GM12878 (cell line): ENCODE data around the gene TGFB3. TPM values are rescaled to one million over a fixed set of nuclear protein-coding genes. Genes with fewer than 3 reads are reported as not detected.

Experiments
- ATAC-seq: fragments of 200-7000 bp; cut with Tn5 transposase; 3 replicates; pipeline ENCODE4 v1.9.1; 2020; ENCODE audit warnings: mild to moderate bottlenecking, moderate library complexity
- BruUV-seq: library from RNA; stranded (reverse); fragments of 400-500 nt; replicated peaks from 2 replicates; lab custom pipeline; 2021; lab: Mats Ljungman, UMichigan
- CTCF ChIA-PET: fragments of 300-600 bp; sonication (Branson Sonifier 250); formaldehyde crosslinking; extraction: SDS; loops from one replicate; lab custom pipeline; 2021; ENCODE audit warnings: inconsistent platforms; lab: Yijun Ruan, JAX
- POLR2A ChIA-PET: fragments of 350-600 bp; formaldehyde crosslinking; extraction: SDS; loops from one replicate; lab custom pipeline; 2021; ENCODE audit warnings: inconsistent platforms; lab: Charles Lee
- RAD21 ChIA-PET: fragments of 300-600 bp; sonication (Branson Sonifier 250); formaldehyde crosslinking; loops from one replicate; lab custom pipeline; 2023; ENCODE audit warnings: antibody characterized with exemption; ENCODE audit not compliant: unreplicated experiment; lab: Charles Lee
- SMC1A ChIA-PET: fragments of 300-600 bp; sonication (Branson Sonifier 250); formaldehyde crosslinking; loops from one replicate; lab custom pipeline; 2023; ENCODE audit not compliant: unreplicated experiment, uncharacterized antibody; lab: Charles Lee
- DNase-seq: peaks from one replicate; pipeline ENCODE4 v3.0.0-alpha.2; 2011; ENCODE audit warnings: low read depth, low spot score
- FAIRE-seq: peaks from 3 replicates; lab custom pipeline; 2011; peaks lifted over from hg19 to GRCh38; lab: Jason Lieb, UNC
- H2AFZ ChIP-seq: 2 replicates; pipeline ENCODE4 v1.6.0; 2011; ENCODE audit warnings: low read depth, low read length, control low read depth; ENCODE audit not compliant: control insufficient read depth
- H3K27ac ChIP-seq: 2 replicates; pipeline ENCODE4 v1.5.1; 2011; ENCODE audit warnings: control low read depth; ENCODE audit not compliant: control insufficient read depth, insufficient read depth
- H3K27me3 ChIP-seq, 2 experiments: replicated peaks in 1 of 2; 2 replicates each; pipeline versions ENCODE4 v1.6.0 to v1.6.1; 2011; ENCODE audit warnings: low read length in 1 of 2; ENCODE audit not compliant: control insufficient read depth in 2 of 2, insufficient read depth in 2 of 2
- H3K36me3 ChIP-seq, 2 experiments: 2 replicates each; pipeline ENCODE4 v1.5.1; 2011; ENCODE audit warnings: low read length in 1 of 2; ENCODE audit not compliant: control insufficient read depth in 2 of 2, insufficient read depth in 2 of 2
- H3K4me1 ChIP-seq: 2 replicates; pipeline ENCODE4 v1.6.1; 2011; ENCODE audit warnings: mild to moderate bottlenecking, low read length, moderate library complexity, mixed read lengths; ENCODE audit not compliant: control insufficient read depth, insufficient read depth
- H3K4me2 ChIP-seq: 2 replicates; pipeline ENCODE4 v1.6.0; 2011; ENCODE audit warnings: control low read depth; ENCODE audit not compliant: control insufficient read depth, insufficient read depth
- H3K4me3 ChIP-seq: fragments of 200-600 bp; sonication (generic); 2 replicates; pipeline ENCODE4 v1.5.1; 2016
- H3K79me2 ChIP-seq: 2 replicates; pipeline ENCODE4 v1.6.0; 2011; ENCODE audit warnings: low read length; ENCODE audit not compliant: control insufficient read depth, insufficient read depth
- H3K9ac ChIP-seq: 2 replicates; pipeline ENCODE4 v1.8.0; 2011; ENCODE audit warnings: low read length, control low read depth, mixed read lengths; ENCODE audit not compliant: control insufficient read depth, insufficient read depth
- H3K9me3 ChIP-seq: replicated peaks from 3 replicates; pipeline ENCODE4 v1.5.1; 2011; ENCODE audit warnings: mild to moderate bottlenecking, low read length; ENCODE audit not compliant: control insufficient read depth, insufficient read depth
- H4K20me1 ChIP-seq: 2 replicates; pipeline ENCODE4 v1.6.0; 2011; ENCODE audit not compliant: control insufficient read depth, insufficient read depth
- IRF4 ChIP-seq: IDR thresholded peaks from 2 replicates; pipeline ENCODE4 v1.6.1; 2011; ENCODE audit warnings: low read depth, low read length
- MYB ChIP-seq: fragments of 150-350 bp; IDR thresholded peaks from 2 replicates; pipeline ENCODE4 v1.6.1; 2014; ENCODE audit warnings: mild to moderate bottlenecking, low read depth, low read length, borderline replicate concordance
- POLR2A ChIP-seq: IDR thresholded peaks from 2 replicates; pipeline ENCODE4 v1.6.1; 2011; ENCODE audit warnings: low read depth, mild to moderate bottlenecking, low read length
- SP1 ChIP-seq: IDR thresholded peaks from one replicate; pipeline ENCODE4 v1.6.1; 2011; ENCODE audit warnings: low read depth, low read length
- SPI1 ChIP-seq: IDR thresholded peaks from 2 replicates; pipeline ENCODE4 v1.6.1; 2011; ENCODE audit warnings: low read depth, mild to moderate bottlenecking, low read length, moderate library complexity, borderline replicate concordance; ENCODE audit not compliant: insufficient read depth
- ZBED1 ChIP-seq: IDR thresholded peaks from 2 replicates; pipeline ENCODE4 v1.6.1; 2016; ENCODE audit warnings: borderline replicate concordance
- WGBS: methylation state at CpG from one replicate; pipeline ENCODE4 v1.1.6; 2016; ENCODE audit warnings: low lambda C conversion rate; ENCODE audit not compliant: insufficient replicate concordance, insufficient coverage; ENCODE audit errors: missing lambda C conversion rate; 5-methylcytosine and 5-hydroxymethylcytosine counted together
- in situ Hi-C: fragments of 300-500 bp; cut with MboI; formaldehyde crosslinking; loops from 9 replicates; pipeline ENCODE4 v1.14.3; 2018; ENCODE audit warnings: mixed read lengths
- intact Hi-C: fragments of 100-400 bp; cut with micrococcal nuclease; formaldehyde crosslinking; loops from one replicate; pipeline ENCODE4 v1.14.2; 2022; ENCODE audit not compliant: unreplicated experiment
- polyA plus RNA-seq, 11 experiments: library from polyadenylated mRNA; depleted of rRNA in 4 of 11; unstranded in 6 of 11; stranded (reverse) in 5 of 11; fragments of >200 nt; fragmentation: Nextera tagmentation in 4 of 11; fragmentation: Illumina TruSeq in 1 of 11; extraction: Ambion mirVana in 4 of 11; extraction: Trizol in 1 of 11; gene quantifications; 1 replicate in 1 of 11; 2 replicates in 10 of 11; pipeline versions ENCODE4 v1.2.1 to v1.2.3, GENCODE V29; 2011 to 2016; ENCODE audit warnings: inconsistent platforms in 2 of 11, missing spikeins in 2 of 11, low read depth in 1 of 11
- total RNA-seq, 4 experiments: library from RNA; depleted of rRNA in 3 of 4; stranded (reverse); fragments of >200 nt in 3 of 4; fragmentation: Illumina TruSeq in 1 of 4; extraction: Trizol in 1 of 4; gene quantifications; 2 replicates each; pipeline versions ENCODE4 v1.2.1 to v1.2.3, GENCODE V29; 2013 to 2021
- TF ChIP-seq, protein P1 (sequence below): IDR thresholded peaks from 2 replicates; pipeline ENCODE4 v1.6.1; 2011; ENCODE audit warnings: mild to moderate bottlenecking, low read depth, low read length, moderate library complexity; ENCODE audit not compliant: insufficient replicate concordance
- TF ChIP-seq, protein P2 (sequence below): IDR thresholded peaks from 2 replicates; pipeline ENCODE4 v1.6.1; 2011; ENCODE audit warnings: borderline replicate concordance, low read depth, mild to moderate bottlenecking, moderate library complexity, mixed read lengths, low read length; ENCODE audit not compliant: insufficient read depth; ENCODE audit errors: extremely low read length
- TF ChIP-seq, protein P3 (sequence below): fragments of 450-650 bp; IDR thresholded peaks from 2 replicates; pipeline ENCODE4 v1.6.1; 2018; ENCODE audit warnings: mild to moderate bottlenecking, low read depth, moderate library complexity; ENCODE audit not compliant: partially characterized antibody
- TF ChIP-seq, protein P4 (sequence below): fragments of 450-650 bp; IDR thresholded peaks from 2 replicates; pipeline ENCODE4 v1.6.1; 2017; ENCODE audit warnings: antibody characterized with exemption, mild to moderate bottlenecking, moderate library complexity

Gene TGFB3
- total and polyA plus RNA-seq, 10 of the 15 experiments (the other 5 are each of a cell fraction or from before 2014, with no cell fraction given): 0.27 to 2.6 (median 0.82) TPM

DNA sequence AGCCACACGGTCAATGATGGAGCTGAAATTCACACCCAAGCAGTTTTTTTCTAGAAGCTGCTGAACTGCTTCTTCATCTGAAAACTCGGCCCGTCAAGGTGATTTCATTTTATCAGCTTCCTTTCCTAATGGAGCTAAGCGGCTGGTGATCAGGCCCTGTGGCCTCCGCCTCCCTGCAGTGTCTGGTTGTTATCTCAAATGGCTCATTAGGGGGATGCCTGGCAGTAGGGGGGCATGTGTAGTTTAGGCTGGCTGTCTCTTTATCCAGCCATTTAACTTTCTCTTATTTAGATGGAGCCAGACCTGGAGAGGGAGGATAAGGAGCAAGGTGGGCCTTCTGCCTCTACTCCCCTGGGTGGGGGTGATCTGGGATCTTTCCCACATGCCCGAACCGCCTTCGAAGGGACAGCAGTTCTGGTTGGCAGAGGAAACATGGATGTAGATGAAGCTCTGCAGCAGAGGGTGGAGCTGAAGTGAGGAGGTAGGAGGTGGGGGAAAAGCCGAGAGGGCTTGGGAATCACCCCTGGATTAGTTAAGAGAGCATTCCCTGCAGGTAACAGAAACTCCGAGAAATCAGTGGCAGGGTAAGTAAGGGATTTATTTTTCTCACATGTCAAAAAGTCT, 64.4 kb downstream of the TGFB3 start (continued):
- no peak for TF ChIP-seq SPI1
- TF ChIP-seq, protein P1, sequence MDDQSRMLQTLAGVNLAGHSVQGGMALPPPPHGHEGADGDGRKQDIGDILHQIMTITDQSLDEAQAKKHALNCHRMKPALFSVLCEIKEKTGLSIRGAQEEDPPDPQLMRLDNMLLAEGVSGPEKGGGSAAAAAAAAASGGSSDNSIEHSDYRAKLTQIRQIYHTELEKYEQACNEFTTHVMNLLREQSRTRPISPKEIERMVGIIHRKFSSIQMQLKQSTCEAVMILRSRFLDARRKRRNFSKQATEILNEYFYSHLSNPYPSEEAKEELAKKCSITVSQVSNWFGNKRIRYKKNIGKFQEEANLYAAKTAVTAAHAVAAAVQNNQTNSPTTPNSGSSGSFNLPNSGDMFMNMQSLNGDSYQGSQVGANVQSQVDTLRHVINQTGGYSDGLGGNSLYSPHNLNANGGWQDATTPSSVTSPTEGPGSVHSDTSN: no peak
- TF ChIP-seq, protein P2, sequence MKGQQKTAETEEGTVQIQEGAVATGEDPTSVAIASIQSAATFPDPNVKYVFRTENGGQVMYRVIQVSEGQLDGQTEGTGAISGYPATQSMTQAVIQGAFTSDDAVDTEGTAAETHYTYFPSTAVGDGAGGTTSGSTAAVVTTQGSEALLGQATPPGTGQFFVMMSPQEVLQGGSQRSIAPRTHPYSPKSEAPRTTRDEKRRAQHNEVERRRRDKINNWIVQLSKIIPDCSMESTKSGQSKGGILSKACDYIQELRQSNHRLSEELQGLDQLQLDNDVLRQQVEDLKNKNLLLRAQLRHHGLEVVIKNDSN: no peak
- TF ChIP-seq IRF4: no peak
- TF ChIP-seq SP1: no peak
- no peak for TF ChIP-seq POLR2A
- no peak for TF ChIP-seq ZBED1
- TF ChIP-seq MYB: no peak

DNA sequence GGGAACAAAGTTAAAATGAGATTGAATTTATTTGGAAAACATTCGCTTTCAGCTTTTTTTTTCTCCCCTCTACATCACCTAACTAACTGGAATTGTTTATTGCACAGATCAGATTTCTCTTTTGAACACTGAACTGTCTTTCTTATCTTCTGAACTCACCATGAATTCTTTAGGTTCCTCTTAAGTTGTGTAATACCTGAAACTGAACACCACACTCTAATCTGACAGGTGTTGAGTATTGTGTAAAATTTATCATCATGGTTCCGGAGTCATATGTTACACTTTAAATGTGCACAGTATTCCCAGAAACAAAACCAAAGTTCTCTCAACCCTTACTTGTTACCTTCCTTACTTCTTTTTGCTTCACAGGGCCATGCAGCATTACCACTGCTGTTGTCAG, 66.8 kb downstream of the TGFB3 start:
- no peaks in the 10 kb centered on the region; a peak in 1 of 4 replicates for H3K36me3 ChIP-seq
- BruUV-seq: no TSS peak
- 97% methylated on average over 2 of the region's 2 CpGs for WGBS
- intact Hi-C loops (no loop called here), in situ Hi-C loops (no loop called here)
- no peak for ATAC-seq
- RAD21 ChIA-PET: no interaction called here
- TF ChIP-seq, protein P3, sequence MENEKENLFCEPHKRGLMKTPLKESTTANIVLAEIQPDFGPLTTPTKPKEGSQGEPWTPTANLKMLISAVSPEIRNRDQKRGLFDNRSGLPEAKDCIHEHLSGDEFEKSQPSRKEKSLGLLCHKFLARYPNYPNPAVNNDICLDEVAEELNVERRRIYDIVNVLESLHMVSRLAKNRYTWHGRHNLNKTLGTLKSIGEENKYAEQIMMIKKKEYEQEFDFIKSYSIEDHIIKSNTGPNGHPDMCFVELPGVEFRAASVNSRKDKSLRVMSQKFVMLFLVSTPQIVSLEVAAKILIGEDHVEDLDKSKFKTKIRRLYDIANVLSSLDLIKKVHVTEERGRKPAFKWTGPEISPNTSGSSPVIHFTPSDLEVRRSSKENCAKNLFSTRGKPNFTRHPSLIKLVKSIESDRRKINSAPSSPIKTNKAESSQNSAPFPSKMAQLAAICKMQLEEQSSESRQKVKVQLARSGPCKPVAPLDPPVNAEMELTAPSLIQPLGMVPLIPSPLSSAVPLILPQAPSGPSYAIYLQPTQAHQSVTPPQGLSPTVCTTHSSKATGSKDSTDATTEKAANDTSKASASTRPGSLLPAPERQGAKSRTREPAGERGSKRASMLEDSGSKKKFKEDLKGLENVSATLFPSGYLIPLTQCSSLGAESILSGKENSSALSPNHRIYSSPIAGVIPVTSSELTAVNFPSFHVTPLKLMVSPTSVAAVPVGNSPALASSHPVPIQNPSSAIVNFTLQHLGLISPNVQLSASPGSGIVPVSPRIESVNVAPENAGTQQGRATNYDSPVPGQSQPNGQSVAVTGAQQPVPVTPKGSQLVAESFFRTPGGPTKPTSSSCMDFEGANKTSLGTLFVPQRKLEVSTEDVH: no peak
- TF ChIP-seq, protein P4, sequence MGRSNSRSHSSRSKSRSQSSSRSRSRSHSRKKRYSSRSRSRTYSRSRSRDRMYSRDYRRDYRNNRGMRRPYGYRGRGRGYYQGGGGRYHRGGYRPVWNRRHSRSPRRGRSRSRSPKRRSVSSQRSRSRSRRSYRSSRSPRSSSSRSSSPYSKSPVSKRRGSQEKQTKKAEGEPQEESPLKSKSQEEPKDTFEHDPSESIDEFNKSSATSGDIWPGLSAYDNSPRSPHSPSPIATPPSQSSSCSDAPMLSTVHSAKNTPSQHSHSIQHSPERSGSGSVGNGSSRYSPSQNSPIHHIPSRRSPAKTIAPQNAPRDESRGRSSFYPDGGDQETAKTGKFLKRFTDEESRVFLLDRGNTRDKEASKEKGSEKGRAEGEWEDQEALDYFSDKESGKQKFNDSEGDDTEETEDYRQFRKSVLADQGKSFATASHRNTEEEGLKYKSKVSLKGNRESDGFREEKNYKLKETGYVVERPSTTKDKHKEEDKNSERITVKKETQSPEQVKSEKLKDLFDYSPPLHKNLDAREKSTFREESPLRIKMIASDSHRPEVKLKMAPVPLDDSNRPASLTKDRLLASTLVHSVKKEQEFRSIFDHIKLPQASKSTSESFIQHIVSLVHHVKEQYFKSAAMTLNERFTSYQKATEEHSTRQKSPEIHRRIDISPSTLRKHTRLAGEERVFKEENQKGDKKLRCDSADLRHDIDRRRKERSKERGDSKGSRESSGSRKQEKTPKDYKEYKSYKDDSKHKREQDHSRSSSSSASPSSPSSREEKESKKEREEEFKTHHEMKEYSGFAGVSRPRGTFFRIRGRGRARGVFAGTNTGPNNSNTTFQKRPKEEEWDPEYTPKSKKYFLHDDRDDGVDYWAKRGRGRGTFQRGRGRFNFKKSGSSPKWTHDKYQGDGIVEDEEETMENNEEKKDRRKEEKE: no peak
- H4K20me1 ChIP-seq: no peaks in the 10 kb centered on the region
- H3K4me2 ChIP-seq: no peak overlapping the region
- peaks cover 9% of the 10 kb centered on the region for H3K4me1 ChIP-seq
- SMC1A ChIA-PET: no interaction called here
- no peak overlapping the region for H3K4me3 ChIP-seq
- no peak overlapping the region for H2AFZ ChIP-seq
- no peaks in the 10 kb centered on the region for H3K79me2 ChIP-seq
- no peak for DNase-seq
- POLR2A ChIA-PET: no interaction called here
- FAIRE-seq: no peak
- CTCF ChIA-PET: interaction anchor here (7.1 kb wide), 1 partner anchor 8 kb away, joined by 54 read pairs; no protein-coding TSS in a partner anchor
- no peaks in the 10 kb centered on the region for H3K9me3 ChIP-seq
- H3K27ac ChIP-seq: no peak overlapping the region
- H3K27me3 ChIP-seq: no peaks in the 10 kb centered on the region
- no peak overlapping the region for H3K9ac ChIP-seq
